Activated naive CD4-positive, alpha-beta T cell treated with anti-CD3 and anti-CD28 coated beads, Interleukin-2, amount 50 U/mL, for 16 hours (primary cell): ENCODE data around the gene HGFAC.

Experiments used
- DNase-seq: peaks from one replicate; pipeline ENCODE4 v3.0.0-alpha.2; 2020

HGFAC gene

GRCh38 chr4:3464349-3464905 is 22.7 kb downstream of the HGFAC start:
- no peak for DNase-seq

GRCh38 chr4:3464911-3465697 is 23.3 kb downstream of the HGFAC start:
- no peak for DNase-seq

- DNase-seq, result no peak
Observed at GRCh38 chr4:3465698-3466671, 24.2 kb downstream of the HGFAC start.

GRCh38 chr4:3466691-3467600 is 25.2 kb downstream of the HGFAC start:
- DNase-seq, result no peak

- no peak for DNase-seq
Observed at GRCh38 chr4:3467601-3468031, 25.8 kb downstream of the HGFAC start.

- no peak for DNase-seq
Observed at GRCh38 chr4:3468154-3468553, 26.4 kb downstream of the HGFAC start.

- no peak for DNase-seq
Observed at GRCh38 chr4:3468804-3469203, 27.0 kb downstream of the HGFAC start.

- no peak for DNase-seq
Observed at GRCh38 chr4:3469386-3470243, 27.8 kb downstream of the HGFAC start.

GRCh38 chr4:3470244-3471097 is 28.7 kb downstream of the HGFAC start:
- no peak for DNase-seq

- DNase-seq, result no peak
Observed at GRCh38 chr4:3471098-3471760, 29.5 kb downstream of the HGFAC start.

GRCh38 chr4:3471886-3472285 is 30.1 kb downstream of the HGFAC start:
- no peak for DNase-seq

GRCh38 chr4:3472411-3473141 is 30.8 kb downstream of the HGFAC start:
- no peak for DNase-seq

- no peak for DNase-seq
Observed at GRCh38 chr4:3473181-3473950, 31.6 kb downstream of the HGFAC start.

- no peak for DNase-seq
Observed at GRCh38 chr4:3473996-3474765, 32.4 kb downstream of the HGFAC start.

- no peak for DNase-seq
Observed at GRCh38 chr4:3475041-3475712, 33.4 kb downstream of the HGFAC start.

GRCh38 chr4:3475713-3476260 is 34.0 kb downstream of the HGFAC start:
- DNase-seq, result no peak

- DNase-seq, result no peak
Observed at GRCh38 chr4:3476341-3476747, 34.6 kb downstream of the HGFAC start.
